HG03139 (cell line): ENCODE measurements around the gene NPHS1.
"Not testable (repeated sequence)": the region's sequence is repeated elsewhere in the genome, so short reads cannot be mapped to it uniquely, and the experiment has no call there.

Source experiments
- ATAC-seq: cut with Tn5 transposase; IDR thresholded peaks from one replicate; pipeline ENCODE4 v1.9.1; 2021; ENCODE audit not compliant: unreplicated experiment

NPHS1 gene, protein sequence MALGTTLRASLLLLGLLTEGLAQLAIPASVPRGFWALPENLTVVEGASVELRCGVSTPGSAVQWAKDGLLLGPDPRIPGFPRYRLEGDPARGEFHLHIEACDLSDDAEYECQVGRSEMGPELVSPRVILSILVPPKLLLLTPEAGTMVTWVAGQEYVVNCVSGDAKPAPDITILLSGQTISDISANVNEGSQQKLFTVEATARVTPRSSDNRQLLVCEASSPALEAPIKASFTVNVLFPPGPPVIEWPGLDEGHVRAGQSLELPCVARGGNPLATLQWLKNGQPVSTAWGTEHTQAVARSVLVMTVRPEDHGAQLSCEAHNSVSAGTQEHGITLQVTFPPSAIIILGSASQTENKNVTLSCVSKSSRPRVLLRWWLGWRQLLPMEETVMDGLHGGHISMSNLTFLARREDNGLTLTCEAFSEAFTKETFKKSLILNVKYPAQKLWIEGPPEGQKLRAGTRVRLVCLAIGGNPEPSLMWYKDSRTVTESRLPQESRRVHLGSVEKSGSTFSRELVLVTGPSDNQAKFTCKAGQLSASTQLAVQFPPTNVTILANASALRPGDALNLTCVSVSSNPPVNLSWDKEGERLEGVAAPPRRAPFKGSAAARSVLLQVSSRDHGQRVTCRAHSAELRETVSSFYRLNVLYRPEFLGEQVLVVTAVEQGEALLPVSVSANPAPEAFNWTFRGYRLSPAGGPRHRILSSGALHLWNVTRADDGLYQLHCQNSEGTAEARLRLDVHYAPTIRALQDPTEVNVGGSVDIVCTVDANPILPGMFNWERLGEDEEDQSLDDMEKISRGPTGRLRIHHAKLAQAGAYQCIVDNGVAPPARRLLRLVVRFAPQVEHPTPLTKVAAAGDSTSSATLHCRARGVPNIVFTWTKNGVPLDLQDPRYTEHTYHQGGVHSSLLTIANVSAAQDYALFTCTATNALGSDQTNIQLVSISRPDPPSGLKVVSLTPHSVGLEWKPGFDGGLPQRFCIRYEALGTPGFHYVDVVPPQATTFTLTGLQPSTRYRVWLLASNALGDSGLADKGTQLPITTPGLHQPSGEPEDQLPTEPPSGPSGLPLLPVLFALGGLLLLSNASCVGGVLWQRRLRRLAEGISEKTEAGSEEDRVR (N-terminal part only)

DNA sequence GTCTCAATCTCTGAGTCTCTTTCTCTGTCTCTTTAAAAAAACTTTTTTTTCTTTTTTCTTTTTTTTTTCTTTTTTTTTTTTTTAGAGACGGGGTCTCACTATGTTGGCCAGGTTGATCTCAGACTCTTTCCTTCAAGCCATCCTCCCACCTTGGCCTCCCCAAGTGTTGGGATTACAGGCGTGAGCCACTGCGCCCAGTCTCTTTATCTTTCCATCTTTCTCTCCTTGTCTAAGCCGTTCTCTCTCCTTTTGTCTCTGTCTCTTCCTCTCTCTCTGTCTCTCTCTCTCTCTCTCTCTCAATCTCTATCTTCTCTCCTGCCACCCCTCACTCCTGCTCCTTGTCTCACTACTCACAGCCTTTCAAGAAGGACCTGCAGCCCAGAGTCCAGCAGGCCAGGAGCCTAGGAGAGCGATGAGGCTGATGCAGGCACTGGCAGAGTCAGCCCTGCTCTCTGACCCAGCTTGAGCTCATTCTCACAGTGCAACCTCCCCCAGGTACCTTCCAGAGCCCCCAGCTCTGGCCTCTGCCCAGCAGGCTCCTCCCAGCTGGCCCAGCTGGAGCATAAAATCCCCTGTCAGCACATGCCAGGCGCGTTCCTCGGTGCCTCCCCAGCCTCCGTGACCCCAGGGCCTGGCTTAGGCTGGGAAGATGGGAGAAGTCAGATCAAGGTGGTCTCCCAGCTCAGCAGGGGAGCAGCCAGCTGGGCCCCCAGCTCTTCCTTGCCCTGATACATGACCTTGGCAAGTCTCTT lies at the start of gene NPHS1:
TSS of gene NPHS1 (minus strand) at position 476 of the 752 bp plus-strand sequence. CDS start 667 bp downstream, outside the sequence.
- no peak for ATAC-seq

DNA sequence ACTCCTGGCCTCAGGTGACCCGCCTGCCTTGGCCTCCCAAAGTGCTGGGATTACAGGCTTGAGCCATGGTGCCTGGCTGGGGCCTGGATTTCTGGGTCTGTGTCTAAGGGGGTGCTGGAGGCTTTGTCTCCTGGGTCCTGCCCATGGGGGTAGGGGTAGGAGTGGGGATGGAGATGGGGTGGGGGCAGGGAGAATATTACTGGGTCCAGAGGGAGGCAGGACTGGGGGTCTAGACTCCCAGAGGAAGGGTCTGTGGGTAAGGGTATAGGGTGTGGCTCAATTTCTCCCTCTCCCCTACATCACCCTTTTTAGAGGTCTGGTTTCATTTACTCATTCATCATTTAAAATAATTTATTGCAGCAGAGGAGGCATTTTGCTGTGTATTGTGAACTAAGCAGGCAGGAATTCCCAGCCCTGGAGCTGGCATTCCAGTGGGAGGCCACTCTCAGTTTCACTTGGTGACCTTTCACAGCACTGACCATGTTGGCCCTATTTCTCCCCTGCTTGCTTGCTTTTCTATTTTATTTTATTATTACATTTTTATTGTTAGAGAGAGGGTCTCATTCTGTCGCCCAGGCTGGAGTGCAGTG lies 48.8 kb upstream of the NPHS1 start:
- no peak for ATAC-seq

DNA sequence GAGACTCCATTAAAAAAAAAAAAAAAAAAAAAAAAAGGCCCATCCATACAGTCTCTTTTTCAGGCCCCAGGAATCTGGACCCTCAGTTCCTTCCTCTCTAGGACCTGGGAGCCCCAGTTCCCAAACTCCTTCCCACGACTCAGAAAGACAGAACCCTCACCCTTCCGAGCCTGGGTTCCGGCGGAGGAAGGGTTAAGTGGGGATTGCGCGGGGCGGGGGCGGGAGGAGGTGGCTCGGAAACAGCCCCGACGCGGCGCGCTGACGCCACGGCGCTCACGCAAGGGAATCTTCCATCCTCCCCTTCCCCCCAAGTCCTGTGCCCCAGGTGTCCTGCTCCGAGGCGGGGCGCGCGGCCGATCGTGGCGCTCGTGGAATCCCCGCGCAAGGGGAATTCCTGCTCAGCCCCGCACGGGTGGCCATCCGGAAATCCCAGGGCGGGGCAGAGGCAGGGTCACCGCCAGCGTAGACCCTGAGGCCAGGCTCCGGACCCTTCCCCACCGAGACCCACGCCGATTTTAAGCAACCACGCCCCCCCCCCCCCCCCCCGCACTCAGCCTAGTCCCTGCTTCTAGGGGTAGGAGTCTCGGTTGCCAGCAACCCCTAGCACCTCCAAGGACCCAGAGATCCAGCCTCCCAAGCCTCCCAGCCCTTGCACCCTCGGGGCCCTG lies 47.4 kb upstream of the NPHS1 start:
- peak; percentile 36 for ATAC-seq

DNA sequence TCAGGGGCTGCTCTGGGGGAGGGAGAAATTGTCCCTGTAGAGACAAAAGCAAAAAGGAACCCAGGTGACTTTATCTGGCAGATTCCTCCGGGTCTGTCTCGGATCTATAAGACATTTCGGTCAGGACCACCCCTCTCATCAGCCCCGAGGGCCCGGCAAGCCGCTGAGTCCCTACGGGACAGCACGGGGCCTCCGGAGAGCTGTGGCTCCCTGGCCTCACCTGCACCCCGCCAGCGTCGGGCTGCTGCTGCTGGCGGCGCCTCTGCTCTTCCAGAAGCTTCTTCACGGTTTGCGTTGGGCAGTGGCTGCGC lies 46.1 kb upstream of the NPHS1 start:
- ATAC-seq = no peak

DNA sequence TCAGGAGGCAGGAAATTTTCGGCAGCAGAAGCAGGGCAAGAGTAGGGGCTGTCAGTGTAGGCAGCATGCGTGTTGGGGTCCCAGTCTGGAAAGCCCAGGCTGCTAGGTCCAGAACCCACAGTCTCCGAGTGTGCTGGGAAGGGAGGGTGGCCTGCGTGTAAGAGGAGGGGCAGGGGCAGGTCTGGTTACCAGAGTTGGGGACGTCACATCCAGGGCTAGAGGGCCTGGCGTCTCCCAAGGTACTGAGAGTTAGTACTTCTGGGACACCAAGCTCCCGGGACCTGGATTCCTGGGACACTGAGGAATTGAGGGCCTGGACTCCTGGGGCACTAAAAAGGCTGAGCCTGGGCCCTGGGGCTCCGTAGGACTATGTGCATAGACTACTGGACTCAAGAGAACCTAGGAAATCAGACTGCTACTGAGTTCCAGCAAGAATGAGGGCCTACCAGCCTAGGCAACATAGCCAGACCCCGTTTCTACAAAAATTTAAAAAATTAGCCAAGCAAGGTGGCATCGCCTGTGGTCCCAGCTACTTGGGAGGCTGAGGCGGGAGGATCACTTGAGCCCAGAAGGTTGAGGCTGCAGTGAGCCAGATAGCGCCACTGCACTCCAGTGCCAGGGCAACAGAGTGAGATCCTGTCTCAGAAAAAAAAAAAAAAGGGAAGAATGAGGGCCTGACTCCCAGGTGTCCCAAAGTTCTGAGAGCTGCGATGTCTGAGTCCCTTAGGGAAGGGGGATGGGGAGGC lies 45.6 kb upstream of the NPHS1 start:
- no peak for ATAC-seq

DNA sequence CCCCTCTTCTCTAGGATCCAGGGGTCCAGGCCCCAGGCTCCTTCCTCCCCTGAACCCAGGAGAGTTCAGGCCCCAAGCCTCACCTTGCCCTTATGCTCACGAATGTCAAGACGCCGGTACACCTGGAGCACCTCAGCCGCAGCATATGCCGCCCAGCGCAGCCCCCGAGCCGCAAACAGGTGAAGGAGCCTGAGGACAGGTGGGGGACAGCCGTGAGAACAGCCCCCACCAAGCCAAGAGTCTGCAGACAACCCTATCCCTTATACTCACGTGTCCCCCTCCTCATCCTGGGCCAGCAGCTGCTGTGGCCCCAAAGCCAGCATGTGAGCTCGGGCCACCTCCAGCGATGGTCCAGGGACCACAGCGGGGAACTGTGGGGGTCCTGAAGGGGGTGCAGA lies 44.3 kb upstream of the NPHS1 start:
- ATAC-seq = no peak

DNA sequence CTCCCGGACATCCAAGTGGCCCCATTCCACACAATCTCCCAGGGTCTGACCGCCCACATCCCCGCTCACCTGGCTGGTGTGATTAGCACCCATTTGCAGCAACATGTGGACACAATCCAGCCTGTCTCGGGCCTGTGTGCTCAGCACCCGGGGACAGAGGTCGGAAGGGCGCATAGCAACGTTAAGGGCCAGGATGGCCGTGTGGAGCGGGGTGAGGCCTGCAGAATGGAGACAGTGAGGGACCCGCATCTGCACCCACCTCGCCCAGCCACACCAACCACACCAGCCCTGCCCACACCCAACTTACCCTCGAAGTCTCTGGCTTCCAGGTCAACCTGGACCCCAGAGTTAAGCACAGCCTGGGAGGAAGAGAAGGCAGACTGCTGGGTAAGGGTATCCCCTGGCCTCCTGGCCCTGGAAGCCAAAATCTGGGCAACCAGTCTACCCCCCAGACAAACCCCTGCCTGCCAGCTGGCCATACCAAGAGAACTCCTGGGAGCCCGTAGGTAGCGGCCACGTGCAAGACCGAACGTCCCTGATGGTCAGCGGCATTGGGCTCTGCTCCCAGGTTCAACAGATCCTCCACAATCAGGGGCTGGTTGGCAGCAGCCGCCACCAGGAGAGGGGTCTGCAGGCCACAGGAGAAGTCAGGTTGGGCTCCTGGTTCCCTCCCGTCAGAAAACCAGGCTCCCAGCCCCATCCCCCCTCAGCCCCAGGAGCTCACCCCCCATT lies 43.8 kb upstream of the NPHS1 start:
- no peak for ATAC-seq

DNA sequence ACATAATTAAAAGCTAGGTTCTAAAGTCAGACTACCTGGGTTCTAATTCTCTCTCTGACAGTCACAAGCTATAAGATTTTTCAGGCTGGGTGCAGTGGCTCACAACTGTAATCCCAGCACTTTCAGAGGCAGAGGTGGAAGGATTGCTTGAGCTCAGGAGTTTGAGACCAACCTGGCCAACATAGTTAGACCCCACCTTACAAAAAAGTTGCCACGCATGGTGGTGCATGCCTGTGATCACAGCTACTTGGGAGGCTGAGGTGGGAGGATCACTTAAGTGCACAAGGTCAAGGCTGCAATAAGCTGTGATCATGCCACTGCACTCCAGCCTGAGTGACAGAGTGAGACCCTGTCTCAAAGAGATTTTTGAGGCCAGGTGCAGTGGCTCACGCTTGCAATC lies 42.0 kb upstream of the NPHS1 start:
- ATAC-seq = no peak

DNA sequence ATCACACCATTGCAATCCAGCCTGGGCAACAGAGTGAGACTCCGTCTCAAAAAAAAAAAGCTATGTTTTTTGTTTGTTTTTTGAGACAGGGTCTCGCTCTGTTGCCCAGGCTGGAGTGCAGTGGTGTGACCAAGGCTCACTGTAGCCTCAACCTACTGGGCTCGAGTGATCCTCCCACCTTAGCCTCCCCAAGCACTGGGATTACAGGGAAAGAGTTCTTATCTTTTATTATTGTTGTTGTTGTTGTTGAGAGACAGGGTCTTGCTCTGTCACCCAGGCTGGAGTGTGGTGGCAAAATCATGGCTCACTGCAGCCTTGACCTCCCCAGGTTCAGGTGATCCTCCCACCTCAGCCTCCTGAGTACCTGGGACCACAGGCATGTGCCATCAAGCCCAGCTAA lies 39.5 kb upstream of the NPHS1 start:
- ATAC-seq = not testable (repeated sequence)

DNA sequence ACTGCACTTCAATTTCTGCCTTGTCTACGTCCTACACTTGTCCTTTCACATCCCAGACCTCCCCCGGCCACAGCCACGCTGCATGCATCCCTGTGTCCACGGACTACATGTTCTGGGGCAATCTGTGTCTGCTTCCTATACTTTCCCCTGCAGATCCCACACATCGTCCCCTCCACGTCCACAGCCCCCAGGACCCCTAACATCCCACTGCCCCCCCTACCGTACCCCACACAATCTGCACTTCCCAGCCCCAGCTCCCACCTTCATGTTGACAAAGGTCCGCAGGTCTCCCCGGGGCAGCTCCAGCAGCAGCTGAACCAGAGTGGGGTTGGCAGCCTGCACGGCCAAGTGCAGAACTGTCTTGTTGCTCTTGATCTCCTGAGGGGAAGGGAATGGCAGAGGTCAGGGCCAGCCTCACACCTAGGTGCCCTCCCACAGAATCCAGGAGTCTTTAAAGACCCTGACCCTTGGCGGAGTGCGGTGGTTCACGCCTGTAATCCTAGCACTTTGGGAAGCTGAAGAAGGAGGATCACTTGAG lies 37.9 kb upstream of the NPHS1 start:
- no peak for ATAC-seq

DNA sequence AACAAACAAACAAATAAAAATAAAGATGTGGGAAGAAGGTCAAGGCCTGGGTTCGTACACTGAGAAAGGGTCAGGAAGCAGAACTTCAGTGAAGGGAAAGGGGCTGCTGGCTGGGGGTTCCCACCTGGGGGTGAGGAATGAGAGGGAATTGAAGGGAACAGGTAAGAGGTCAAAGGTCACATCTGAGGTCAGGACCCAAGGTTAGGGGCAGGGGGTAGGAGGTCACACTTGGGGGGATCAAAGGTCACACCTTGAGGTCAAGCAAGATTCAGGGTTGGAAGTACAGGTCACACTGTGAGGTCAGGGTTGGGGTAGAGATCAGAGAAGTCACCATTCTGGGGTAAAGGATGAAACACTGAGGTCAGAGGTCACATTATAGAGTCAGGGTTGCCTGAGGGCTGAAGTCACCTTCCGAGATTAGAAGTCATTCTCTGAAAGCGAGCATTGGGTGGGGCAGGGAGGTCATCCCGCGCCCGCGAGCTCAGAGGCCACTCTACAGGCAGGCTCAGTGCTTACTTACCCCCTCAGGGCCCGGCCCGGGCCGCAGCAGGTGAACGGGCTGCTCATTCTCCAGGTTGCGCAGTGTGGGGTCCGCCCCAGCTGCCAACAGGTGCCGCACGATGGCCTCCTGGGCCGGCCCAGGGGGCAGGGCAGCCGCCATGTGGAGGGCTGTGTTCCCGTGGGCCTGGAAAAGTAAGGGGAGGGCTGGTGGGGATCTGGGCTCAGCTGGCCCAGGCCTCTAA lies 37.2 kb upstream of the NPHS1 start:
- no peak for ATAC-seq

DNA sequence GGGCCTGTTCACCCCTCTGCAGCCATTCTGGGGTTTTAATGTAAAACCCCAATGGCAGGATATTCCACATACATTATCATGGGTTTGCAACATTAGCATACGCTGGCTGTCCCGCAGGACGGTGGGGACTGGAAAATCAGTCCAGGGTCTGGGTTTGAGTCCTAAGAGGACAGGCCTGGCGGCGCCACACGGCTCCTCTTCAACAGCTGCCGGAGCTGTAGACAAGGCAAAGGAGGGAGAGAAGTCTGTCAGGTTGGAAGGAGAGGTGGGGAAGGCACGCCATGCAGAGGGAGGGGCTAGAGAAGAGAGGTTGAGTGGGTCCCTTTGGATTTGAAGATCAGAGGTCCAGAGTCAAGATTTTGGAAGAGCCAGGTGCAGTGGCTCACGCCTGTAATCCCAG lies 36.1 kb upstream of the NPHS1 start:
- no peak for ATAC-seq

DNA sequence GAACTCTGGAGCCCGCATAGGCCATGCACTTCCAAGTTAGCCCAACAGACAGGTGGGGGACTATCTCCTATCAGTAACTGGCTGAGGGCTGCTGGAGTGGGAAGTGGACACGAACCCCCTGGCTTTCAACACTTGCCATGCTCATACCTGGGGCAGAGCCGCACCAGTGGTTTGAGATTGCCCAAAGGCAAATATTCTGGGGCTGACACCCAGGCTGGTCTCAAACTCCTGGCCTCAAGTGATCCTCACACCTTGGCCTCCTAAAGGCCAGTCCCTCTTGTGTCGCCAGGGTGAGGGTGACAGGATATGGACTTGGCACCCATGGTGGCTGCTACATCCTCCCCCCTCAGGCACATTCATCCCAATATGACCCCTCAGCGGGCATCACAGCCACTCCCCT lies 34.9 kb upstream of the NPHS1 start:
- ATAC-seq = no peak

DNA sequence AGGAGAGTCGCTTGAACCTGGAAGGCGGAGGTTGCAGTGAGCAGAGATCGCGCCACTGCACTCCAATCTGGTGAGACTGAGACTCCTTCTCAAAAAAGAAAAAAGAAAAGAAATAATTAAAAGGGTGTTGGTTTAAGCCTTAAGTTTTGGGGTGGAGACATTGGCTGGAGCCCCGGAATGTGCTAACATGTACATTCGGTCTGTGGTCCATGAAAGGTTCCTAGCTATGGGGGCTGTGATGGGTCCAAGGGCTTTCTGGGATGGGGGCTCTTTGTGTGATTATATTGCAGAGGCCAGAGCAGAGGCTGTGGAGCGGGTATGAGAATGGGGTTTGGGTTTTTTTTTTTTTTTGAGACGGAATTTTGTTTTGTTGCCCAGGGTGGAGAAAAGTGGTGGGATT lies 33.6 kb upstream of the NPHS1 start:
- ATAC-seq = no peak

DNA sequence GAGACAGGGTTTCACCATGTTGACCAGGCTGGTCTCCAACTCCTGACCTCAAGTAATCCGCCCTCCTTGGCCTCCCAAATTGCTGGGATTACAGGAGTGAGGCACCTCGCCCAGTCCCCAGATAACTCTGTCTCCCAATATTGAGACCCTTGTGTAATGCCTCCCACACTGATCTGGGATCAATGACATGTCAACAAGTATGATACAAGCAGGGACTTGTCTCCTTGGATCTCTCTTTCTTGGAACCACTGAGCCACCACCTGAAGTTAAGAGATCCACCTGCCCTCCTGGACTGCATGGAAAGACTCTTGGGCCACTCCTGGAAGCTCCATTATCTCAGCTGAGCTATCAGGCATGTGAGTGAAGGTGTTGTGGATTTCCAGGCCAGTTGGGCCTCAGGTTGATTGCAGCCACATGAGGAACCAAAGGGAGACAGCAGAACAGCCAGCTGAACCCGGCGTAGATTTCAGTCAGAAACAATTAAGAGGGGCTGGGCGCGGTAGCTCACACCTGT lies 33.0 kb upstream of the NPHS1 start:
- ATAC-seq = no peak

DNA sequence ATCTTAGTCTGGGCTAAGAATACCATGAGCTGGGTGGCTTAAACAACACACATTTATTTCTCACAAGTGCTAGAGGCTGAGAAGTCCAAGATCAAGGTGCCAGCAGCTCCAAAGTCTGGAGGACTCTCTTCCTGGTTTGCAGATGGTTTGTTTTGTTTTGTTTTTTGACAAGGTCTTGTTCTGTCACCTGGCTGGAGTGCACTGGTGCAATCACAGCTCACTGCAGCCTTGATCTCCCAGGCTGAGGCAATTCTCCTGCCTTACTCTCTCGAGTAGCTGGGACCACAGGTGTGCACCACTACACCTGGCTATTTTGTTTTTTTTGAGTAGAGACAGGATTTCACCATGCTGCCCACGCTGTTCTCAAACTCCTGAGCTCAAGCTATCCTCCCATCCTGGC lies 31.6 kb upstream of the NPHS1 start:
- ATAC-seq = no peak

DNA sequence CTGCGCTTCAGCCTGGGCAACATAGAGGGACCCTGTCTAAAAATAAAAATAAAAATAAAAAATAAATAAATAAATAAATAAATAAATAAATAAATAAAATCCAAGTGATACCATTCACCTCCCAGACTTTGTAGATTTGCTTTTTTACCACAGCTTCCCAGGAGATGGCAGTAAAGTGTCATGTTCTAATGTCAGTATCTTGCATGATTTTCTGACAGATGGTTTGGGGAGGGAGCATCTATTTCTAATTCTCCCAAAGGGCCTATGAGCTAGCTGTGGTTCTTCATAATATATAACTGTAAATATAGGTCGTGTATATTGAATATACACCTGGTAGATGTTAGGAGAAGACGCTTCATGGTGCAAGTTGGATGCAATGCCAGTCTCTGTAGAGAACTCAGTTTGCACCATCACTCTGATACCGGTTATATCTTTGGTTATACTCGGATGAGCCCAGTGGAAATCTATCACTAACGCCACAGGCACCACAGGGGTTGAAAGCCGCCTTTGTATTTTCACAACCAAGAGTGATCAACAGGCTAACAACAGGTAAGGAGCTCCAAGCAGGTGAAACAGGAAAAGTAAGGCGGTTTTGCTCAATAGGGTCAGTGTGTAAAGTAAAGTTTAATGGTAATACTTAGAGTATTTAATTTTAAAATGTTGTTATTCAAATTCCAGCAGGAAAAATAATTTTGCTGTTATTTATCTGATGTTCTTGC lies 30.0 kb upstream of the NPHS1 start:
- no peak for ATAC-seq
